Fibroblast of skin of abdomen (primary cell): ENCODE data around the gene AQP1.

ENCODE experiments used
- DNase-seq: peaks from one replicate; pipeline ENCODE4 v3.0.0-alpha.2; 2013

The AQP1 gene

DNA sequence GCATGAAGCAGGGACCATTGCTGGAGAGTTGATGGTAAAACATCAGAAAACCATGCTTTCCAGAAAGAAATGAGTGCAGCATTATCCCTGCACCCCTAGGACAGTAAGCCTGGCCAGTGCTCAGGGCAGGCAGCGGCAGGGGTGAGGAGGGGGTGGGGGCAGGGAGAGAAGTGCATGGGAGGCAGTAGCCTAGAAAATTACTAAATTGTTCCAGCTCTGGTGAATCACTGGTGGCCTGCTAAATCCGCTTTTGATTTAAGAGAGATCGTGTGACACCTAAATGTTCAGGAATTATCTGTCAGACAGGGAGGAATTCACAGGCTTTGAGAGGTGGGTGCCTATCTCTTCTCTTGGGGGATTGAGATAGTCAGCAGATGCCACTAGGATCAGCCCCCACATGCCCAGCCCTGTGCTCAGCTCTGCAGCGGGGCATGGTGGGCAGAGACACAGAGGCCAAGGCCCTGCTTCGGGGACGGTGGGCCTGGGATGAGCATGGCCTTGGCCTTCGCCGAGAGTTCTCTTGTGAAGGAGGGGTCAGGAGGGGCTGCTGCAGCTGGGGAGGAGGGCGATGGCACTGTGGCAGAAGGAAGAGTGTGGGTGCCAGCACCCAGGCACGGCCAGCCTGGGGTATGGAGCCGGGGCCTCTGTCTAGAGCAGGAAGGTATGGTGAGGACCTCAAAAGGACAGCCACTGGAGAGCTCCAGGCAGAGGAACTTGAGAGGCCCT lies 5.0 kb upstream of the AQP1 start:
- DNase-seq: peak; percentile 77

DNA sequence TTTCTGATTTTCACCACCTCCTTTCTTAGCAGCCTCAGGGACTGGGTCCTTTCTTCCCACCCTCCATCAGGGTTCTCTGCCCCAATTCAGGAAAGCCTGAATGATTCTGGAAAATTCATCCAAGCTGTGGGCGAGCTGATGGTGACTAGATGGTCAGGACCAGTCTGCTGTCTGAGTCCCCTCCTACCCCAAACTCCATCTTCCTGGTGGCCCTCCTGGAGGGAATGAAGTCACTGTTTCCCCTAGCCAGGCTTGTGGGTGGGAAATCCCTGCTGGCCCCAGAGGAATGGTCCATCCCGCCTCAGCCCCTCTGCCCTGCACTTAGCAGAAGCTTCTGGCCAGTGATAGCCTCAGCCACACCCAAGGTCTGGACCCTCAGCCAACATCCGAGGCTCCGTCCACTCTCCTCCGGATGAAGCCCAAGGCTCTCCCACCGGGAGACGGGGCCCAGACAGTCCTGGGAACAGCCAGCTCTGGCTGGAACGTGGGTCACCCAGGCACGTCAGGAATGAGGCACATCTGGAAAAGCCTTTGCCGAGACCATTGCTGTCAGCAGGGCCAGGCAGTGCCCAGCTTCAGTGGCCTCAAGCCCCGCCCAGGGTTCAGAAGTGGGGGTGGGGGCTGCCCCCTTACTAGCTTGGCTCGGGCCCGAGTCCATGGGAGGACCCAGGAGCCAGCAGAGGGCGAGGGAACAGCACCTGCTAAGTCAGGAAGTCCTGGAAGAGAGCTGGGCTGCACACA lies 4.0 kb upstream of the AQP1 start:
- no peak for DNase-seq

DNA sequence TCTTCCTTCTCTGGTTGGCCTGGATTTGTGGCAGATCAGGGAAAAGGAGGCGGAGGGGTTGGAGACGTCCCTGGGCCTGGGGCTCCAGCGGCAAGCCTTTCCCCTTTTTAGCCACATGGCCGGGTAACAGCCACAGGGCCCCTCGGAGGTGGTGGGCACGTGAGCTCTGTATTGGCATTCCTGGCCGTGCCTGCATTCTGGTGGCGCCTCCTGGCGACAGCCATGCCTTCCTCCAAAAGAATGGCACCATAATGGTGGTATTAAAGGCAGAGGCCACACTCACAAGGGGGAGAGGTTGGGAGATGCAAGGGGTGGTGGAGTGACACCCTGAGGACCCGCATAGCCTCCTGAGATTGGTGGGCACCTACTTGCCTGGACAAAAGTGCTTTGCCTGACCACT lies 3.0 kb upstream of the AQP1 start:
- DNase-seq: no peak

DNA sequence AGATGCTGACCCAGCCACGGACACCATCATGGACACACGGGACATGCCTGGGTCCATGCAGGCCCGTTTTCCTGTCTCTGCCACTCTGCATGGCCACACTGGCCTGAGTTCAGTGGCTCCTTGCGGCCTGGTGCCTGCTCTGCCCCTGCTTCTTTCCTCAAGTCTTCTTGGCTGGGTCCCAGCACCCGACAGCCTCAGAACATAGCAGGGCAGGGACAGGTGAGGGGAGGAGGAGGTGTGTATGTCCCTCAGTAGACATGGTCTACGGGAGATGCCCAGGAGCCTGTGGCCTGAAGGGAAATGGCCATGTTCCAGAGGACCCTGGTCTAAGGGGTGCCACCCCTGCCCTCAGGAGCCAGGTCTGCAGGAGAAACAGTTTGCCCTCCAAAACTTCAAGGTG lies 2.2 kb upstream of the AQP1 start:
- DNase-seq: no peak

DNA sequence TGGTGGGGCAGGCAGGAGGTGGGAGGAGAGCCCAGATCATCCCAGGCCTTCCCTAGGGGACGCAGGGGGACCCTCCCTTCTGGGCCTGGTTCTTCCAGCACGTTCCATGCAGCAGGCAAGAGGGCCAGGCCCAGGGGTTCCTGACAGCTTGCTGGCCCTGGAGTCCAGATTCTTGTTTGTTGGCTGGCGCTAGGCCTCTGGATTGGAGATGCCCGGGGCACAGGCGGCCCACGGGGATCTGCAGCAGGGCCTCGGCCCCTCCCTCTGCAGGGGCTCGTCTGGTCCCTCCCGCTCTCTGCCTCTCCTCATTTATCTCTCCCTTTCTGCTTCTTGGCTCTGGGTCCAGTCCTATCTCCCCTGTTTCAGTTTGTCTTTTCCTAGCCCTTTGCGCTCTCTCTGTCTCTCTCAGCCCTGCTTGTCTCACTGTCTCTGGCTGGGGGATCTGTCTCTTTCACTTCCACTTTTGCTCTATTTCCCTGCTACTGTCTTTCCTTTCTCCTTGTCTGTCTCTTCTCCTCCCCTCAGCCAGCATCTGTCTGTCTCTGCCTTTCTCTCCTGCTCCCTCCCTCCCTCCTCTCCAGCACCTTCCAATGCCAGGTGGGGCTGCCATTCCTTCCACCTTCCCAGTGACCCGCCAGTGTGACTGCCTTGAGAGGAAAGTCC lies 1.1 kb upstream of the AQP1 start:
- DNase-seq: no peak

DNA sequence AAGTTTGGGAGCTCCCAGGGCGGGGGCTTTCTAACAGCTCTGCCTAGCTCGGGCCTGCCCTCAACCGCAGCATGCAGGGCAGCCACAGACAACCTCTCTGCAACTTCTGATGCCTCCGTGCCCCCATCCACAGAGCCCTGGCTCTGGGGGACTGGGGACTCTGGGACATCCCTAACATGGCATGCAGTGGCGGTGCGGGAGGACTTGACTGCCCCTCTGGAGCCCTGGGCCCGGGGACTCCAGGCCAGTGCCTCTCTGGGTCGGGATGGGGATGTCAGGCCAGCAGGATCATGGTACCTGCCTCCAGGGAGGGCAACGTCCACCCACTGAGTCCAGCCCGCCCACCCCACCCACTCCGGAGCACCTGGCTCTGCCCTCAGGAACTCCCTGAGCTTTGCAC lies 520 bp upstream of the AQP1 start:
- DNase-seq: no peak

DNA sequence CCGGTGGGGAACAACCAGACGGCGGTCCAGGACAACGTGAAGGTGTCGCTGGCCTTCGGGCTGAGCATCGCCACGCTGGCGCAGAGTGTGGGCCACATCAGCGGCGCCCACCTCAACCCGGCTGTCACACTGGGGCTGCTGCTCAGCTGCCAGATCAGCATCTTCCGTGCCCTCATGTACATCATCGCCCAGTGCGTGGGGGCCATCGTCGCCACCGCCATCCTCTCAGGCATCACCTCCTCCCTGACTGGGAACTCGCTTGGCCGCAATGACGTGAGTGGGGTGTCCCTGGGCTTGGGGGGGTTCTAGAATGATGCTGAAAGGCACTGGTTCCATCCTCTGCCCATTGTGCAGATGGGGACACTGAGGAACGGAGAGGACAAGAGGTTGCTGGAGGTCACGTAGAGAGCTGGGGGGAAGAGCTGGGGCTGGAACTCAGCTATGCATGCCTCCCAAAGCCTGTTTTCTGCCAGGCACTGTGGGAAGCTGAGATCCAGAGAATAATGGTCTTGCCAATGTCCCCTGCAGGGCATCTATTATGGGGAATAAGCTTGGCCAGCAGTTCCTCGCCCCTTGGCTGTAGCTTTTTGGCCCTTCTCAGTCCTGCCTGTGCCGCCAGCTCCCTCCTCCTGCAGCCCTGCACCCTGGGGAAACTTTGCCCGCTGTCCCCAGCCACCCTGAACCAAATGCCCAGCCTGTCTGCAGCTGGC lies 523 bp downstream of the AQP1 start:
- no peak for DNase-seq

DNA sequence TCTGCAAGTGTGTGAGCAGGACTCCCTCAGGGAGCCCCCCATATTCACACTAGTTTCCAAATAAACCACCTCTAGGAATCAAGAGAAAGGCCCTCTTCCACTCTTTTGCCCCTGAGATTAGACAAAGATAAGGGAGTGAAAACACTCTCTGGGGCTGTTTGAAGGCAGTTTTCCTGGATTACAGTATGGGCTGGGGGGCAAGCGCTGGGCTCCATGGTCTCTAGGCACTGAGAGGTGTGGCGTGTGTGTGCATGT lies 1.0 kb downstream of the AQP1 start:
- DNase-seq: no peak

DNA sequence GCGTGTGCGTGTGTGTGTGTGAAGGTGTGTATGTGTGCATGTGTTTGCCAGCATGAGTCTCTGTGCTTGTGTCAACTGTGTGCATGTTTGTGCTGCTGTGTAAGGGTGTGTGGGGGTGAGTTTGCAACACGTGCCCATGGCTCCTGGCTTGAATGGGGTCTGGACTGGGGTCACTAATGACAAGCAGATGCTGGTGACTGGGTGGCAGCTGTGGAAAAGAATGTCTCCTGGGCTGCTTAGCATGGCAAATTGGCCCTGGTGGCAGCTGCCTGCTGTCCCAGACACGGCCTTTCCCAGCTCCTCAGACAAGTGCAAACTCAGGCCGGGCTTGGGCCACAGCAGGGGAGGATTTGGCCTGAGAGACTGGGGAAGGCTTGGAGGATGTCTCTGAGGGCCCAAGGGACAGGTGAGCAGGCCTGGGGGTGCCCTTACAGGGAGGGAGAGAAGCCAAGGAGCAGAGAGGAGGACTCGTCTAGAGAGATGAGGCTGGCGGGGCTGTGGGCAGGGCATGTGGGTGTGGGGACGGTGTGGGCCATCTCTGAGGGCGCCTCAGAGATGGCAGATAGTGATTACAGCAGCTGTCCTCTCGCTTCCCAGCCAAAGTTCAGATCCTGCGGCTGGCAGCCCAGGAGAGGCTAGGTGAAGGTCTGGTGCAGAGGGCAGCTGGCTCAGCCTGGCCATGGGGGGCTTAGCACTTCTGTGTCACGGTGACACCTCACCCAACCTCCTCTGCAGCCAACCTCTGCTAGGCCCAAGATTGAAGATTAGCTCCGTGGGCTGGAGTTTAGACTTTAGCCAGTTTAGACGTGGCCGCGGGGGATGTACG lies 1.5 kb downstream of the AQP1 start:
- DNase-seq: no peak

DNA sequence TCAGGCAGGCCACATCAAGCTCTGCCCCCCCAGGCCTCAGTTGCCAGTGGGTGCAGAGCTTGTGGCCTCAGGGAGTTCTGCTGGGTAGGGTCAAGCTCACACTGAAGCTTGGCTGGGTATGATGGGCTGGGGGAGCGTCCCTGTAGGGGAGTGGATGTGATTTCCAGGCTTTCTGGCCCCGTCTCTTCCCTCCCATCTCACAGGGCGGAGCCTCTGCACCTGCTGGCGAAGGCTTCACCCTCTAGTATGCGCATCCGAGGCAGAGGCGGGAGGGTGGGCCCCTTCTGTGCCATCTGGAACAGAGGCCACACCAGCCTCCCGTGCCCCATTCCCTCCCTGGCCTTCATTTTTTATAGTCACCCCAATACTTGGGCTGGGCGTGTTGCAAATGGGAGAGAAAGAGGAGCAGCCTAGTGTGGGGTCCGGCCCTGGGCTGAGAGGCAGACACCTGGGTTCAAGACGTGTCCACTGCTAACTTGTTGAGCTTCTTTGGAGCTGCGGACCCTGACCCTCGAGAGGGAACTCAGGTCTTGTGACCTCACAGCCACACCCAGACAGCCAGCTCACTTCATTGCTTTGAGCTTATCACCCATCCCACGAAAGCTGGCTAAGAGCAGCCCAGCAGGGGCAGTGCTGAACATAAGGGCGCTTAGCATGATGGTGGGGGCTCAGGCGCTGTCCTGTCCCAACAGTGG lies 2.3 kb downstream of the AQP1 start:
- DNase-seq: no peak

DNA sequence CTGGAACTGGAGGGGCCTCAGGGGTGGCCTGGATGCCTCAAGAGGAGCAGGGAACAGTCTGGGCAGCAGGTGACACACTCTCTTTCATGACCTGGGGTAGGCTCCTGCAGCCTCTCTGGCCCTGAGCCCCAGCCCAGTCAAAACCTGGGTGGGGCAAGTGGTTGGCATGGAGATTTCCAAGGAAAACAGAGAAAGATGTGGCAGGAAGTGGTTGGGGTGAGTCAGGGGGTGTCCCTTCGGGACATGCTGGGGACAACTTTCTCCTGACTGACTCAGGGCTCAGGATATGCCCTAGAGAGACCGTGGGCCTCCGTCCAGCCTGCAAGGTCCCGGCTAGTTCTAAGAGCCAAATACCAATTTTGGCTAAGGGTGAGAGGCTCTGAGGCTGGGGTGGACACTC lies 2.9 kb downstream of the AQP1 start:
- DNase-seq: peak; percentile 50

DNA sequence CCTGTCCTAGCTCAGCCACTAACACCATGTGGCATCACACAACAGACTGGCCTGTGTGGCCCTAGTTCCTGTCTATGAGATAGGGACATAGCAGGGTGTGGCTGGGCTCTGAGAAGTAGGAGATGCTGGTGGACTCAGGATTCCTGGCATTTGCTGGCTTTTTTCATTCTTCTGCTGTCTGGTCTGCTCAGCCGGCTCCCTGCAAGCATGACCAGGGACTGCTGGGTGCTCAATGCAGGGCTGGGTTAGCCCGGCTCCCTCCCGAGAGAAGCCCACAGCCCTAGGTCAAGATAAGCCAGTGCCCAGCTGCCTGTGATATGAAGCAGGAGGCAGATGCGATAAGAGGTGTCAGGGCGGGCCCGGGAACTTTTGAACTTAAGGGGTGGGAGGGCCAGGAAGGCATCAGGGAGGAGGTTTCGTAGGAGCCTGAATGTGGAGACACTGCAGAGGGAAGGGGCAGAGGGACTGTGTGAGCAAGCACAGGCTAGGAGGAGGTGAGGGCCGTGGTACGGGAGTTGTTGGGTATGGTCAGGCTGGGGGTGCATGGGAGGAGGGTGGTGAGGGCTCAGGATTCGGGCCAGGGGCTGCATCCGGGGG lies 3.5 kb downstream of the AQP1 start:
- no peak for DNase-seq

DNA sequence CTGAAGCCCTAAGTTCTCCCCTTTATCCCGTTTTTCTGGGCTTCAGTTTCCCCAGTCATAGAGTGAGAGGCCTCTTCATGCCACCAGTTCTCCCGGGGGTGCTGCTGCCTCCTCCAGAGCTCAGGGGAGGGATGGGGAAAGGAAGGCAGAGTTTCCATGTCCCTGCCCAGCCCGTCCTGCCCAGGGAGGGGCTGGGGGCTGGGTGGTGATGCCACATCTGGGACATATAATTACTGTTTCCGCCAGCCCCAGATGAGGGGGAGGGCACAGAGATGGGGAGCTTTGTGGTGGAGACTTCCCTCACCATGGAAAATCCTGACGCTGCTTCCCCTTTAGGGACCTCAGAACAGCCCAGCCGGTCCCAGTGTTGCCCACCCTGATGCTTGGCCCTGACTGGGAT lies 4.1 kb downstream of the AQP1 start:
- no peak for DNase-seq

DNA sequence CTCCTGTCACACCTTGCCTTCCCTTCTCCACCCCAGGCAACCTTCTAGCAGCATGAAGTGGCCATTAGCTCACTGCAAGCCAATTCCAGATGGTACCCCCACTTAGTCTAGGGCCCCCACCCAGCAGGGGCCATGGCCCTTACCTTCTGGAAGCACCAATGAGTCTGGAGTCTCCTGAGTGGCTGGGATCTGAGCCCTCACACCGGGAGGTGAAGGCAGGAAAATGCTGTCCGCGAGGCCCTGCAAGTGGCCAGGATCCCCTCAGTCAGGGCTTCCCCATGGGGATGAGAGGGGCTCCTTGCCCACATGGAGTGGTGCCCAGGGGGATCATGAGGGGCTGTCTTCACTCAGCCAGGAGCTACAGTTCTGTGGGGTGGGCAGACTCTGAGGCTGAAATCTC lies 4.6 kb downstream of the AQP1 start:
- no peak for DNase-seq

DNA sequence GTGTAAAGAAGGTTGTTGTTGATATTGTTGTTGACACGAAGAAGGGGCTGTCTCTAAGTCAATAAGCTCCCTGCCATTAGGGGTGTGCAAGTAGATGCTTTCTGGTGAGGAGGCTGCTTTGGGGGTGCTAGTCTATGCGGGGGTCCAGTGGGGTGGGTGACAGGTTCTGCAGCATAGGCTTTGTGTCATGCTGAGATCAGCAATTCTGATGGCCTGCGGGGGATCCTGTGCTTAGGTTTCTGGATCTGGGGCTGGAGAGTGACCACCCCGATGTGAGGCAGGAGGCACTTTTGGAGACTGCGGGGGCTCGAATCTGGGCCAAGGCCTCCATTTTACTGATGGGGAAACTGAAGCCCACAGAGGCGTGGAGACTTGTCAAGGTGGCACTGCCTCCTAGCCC lies 5.1 kb downstream of the AQP1 start:
- DNase-seq: no peak

DNA sequence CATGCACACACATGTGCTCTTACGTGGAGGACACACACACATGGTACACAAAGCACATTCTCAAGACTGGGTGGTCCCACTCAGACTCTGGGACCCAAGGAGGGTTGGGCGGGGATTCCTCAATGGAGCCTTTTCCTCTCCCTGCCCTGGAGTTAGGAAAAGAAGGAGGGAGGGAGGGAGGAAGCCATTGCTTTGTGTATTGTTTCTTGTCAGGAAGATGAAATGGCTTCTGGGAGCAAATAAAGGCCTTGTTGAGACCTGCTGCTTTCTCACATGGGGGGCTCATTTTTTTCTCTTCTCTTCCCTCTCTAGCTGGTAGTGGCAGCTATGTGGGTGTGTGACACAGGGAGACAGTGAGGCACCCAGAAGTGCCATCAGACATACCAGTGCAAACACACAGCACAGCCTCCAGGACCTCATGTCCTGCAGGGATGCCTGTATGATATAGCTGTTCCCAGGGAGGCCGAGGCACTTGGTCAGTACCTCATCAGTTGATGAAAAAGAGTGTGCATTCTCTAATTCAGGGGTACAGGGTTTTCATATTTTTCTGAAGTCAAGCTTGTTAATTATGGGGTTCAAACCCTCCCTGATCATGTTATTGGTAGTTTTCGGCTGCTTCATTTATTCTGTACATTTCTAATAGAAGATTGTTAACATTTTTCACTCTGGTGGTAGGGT lies 5.7 kb downstream of the AQP1 start:
- no peak for DNase-seq

DNA sequence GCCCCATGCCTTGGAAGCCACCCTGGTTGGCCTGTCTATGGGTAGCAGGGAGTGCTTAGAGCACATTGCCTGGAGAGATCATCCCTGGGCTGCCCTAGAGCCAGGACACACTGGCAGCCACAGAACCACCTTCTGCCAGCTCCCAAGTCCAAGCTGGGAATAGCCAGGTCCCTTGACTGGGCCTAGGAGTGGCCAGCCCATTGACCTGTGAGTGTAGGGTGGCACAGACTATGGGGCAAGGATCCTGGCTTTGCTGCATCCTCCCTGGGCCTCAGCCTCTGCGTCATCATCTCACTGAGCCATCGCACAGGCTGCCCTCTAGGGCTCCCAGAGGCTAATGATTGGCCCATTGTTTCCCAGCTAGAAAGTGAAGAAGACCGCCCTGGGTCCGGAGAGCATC lies 7.0 kb downstream of the AQP1 start:
- DNase-seq: no peak

DNA sequence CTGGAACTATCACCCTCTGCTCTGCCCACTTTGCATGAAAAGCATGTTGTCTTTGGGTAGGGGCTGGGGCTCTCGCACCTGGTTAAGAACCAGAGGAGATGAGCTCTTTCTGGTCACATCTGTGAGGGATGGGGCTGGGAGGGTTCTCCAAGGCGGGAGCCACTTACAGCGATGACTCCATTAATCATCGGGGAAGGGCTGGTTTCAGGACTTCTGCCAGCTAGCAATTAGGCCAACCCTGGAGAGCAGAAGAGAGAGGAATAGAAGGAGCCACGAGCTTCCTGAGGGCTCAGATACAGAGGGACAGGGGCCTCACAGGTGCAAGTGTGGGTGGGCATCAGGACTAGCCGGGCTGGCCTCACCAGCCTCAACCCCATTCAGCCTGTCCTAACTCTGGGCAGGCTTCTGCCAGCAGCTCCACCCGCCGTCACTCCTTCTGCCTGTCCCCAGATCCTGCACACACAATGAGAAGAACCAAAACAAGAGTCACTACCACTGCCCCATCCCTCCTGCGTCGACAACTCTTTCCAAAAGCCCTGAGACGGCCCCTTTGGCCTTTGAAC lies 8.4 kb downstream of the AQP1 start:
- no peak for DNase-seq

DNA sequence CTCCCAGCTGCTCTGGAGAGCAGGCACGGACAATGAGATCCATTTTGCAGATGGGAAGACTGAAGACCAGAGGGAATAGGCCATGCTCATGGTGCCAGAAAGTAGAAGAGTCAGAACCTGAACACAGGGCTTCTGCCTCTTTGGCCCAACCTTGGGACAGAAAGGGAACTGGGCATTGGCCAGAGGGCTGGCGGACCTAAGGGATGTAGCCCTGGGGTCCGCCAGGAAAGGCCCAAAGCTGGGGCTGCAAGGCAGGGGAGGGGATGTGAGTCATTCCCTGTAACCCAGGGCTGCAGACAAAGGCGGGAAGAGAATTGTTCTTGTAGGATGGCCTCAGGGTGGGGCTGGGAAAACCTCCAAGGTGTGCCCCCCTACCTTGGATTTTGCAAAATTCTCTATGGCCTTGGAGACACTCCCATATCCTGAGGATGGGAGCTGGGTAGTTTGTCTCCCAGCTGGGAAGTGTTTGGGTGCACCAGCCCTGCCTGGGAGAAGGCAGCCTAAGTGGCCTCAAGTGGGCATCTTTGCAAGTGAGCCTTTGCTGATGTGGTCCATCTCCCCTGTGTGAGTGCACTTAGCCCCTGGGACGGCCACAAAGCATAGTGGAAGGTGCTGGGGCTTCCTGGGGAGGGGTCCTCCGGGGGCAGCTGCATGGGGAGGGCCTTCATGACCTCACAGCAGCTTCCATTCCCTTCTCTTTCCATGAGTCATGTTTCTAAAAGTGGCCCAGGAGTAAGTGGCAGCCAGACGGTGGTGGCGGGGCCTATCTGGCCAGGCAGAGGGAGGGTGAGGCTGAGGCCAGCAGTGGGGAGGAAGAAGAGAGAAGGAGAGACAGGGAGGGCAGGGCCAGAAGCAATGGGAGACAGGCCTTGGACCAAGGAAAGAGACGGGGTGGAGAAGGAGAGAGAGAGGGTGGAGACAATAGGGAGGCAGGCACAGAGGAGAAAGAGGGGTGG lies 9.2 kb downstream of the AQP1 start:
- peak; percentile 54 for DNase-seq
